ENCODE results near the gene TMEM47. TPM values are rescaled to one million over a fixed set of nuclear protein-coding genes. Genes with fewer than 3 reads are reported as not detected.

TMEM47 gene
- total RNA-seq (2014; rRNA removed; shearing (Covaris generic)): 44.9 and 49.3 TPM in 2 replicates

GRCh38 chrX:34656842-34657725 lies at the start of gene TMEM47:
TSS of gene TMEM47 (minus strand) at chrX:34657285. CDS start at chrX:34657029, 256 bp downstream.
- DNase-seq: peak; percentile 79 to 81
- Histone ChIP-seq H3K4me1 (no peaks in the 10 kb centered on the region), H3K36me3 (no peaks in the 10 kb centered on the region), H3K27ac (peak within 1 kb of the TSS; percentile 79), H3K9me3 (replicated peaks) (no peaks in the 10 kb centered on the region), H3K27me3 (no peaks in the 10 kb centered on the region), H3K4me3 (peak within 1 kb of the TSS; percentile 84)

DNA sequence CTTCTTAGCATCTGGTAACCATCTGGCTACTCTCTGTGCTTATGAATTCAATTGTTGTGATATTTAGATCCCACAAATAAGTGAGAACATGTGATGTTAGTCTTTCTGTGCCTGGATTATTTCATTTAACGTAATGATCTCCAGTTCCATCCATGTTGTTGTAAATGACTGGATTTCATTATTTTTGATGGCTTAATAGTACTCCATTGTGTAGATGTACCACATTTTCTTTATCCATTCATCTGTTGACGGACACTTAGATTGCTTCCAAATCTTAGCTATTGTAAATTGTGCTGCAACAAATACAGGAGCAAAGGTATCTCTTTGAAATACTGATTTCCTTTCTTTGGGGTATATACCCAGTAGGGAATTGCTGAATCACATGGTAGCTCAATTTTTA lies 30.0 kb upstream of the TMEM47 start:
- H3K9me3 ChIP-seq (replicated peaks): no peaks in the 10 kb centered on the region
- H3K36me3 ChIP-seq: no peaks in the 10 kb centered on the region
- DNase-seq: no peak
- no peak overlapping the region for H3K4me3 ChIP-seq
- no peaks in the 10 kb centered on the region for H3K4me1 ChIP-seq
- H3K27ac ChIP-seq: no peak overlapping the region
- H3K27me3 ChIP-seq: no peaks in the 10 kb centered on the region

GRCh38 chrX:34659575-34659974 lies 2.5 kb upstream of the TMEM47 start:
- Histone ChIP-seq H3K27me3 (no peaks in the 10 kb centered on the region), H3K9me3 (replicated peaks) (no peaks in the 10 kb centered on the region), H3K27ac (no peak overlapping the region), H3K36me3 (no peaks in the 10 kb centered on the region), H3K4me1 (no peaks in the 10 kb centered on the region), H3K4me3 (no peak overlapping the region)
- DNase-seq: no peak

DNA sequence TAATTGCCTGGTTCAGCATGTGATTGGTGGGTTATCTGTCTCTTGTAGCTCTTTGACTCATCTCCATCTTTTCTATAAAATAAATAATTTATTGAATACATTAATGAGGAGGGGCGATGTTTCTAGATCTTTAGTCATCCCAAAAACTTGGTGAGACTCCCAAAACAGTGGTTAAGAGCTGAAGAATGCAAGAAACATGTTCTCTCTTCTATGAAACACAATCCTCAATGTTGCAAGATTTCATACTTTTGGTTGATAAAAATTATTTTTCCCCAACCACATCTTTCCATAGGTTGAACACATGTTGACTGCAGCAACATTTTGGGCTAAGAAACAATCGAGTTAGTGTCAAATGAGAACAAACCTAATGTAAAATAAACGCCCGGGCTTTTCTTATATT lies 1.2 kb upstream of the TMEM47 start:
- DNase-seq: no peak
- no peaks in the 10 kb centered on the region for H3K9me3 ChIP-seq (replicated peaks)
- no peak overlapping the region for H3K27ac ChIP-seq
- no peaks in the 10 kb centered on the region for H3K36me3 ChIP-seq
- no peaks in the 10 kb centered on the region for H3K27me3 ChIP-seq
- no peaks in the 10 kb centered on the region for H3K4me1 ChIP-seq
- H3K4me3 ChIP-seq: peak overlapping the region; percentile 84

- H3K9me3 ChIP-seq (replicated peaks): no peaks in the 10 kb centered on the region
- peak overlapping the region; percentile 84 for H3K4me3 ChIP-seq
- H3K27ac ChIP-seq: peak overlapping the region; percentile 73
- H3K27me3 ChIP-seq: no peaks in the 10 kb centered on the region
- DNase-seq: no peak
- H3K4me1 ChIP-seq: no peaks in the 10 kb centered on the region
- no peaks in the 10 kb centered on the region for H3K36me3 ChIP-seq
These were observed 613 bp upstream of the TMEM47 start for GRCh38 chrX:34657726-34658070.

DNA sequence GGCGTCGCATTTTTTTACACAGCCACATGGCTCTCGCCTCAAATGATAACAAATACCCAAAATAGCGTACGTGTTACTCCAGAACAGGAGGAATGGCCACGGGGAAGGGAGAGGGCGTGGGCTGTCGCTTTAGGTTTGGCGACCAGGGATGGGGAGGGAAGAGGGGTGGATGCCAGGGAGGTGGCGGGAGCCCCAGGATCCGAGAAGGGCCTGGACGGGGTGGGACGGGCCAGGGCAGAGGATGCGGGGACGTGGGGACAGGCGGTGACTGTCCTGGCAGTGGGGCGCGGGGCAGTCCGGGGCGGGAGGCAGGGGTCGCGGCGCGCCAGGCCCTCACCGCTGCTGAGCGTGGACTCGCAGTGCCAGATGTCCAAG lies 631 bp downstream of the TMEM47 start:
- Histone ChIP-seq H3K36me3 (no peaks in the 10 kb centered on the region), H3K9me3 (replicated peaks) (no peaks in the 10 kb centered on the region), H3K4me3 (peak overlapping the region; percentile 84), H3K27ac (peak overlapping the region; percentile 79), H3K27me3 (no peaks in the 10 kb centered on the region), H3K4me1 (no peaks in the 10 kb centered on the region)
- peak; percentile 23 to 29 for DNase-seq

GRCh38 chrX:34655501-34656455 lies 1.3 kb downstream of the TMEM47 start:
- H3K4me3 ChIP-seq: peak overlapping the region; percentile 84
- peak; percentile 17 to 44 for DNase-seq
- peak overlapping the region; percentile 79 for H3K27ac ChIP-seq
- H3K27me3 ChIP-seq: no peaks in the 10 kb centered on the region
- H3K4me1 ChIP-seq: no peaks in the 10 kb centered on the region
- H3K9me3 ChIP-seq (replicated peaks): no peaks in the 10 kb centered on the region
- H3K36me3 ChIP-seq: no peaks in the 10 kb centered on the region

DNA sequence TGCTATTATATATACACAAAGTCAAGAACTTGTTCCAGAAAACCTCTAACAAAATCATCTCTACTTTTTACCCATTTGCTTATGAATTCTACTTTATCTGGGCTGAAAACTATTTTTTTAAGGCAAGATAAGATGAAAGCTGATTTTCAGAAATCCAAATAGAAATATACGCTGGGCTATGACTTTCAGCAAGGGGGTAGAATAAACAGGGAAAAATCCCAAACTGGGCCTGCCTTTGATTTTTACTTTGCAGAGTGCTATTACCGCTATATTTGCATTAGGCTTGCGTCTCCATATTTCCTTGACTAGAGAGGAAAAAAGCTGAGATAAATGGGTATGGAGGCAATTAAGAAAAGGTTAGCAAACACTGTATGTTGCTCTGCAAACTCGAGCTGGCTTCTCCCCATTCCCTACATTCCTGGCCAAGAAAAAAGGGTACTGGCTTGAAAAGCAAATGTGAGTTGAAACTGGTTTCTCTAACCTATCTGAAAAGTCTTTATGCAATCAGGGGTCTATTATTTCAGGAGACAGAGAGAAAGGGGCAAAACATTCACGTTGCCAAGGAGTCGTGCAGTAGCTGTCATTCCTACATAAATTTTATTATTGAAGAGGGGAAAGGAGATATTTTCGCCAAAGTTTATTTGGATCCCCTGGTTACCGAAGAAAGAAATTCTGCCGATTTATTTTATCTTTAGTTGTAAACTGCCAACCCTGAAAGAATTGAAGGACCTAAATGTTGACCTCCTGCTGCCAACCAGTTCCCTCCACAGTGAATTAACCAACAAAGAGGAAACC lies 2.2 kb downstream of the TMEM47 start:
- H3K4me3 ChIP-seq: peak overlapping the region; percentile 84
- H3K27ac ChIP-seq: peak overlapping the region; percentile 79
- H3K9me3 ChIP-seq (replicated peaks): no peaks in the 10 kb centered on the region
- peak in 1 of 2 experiments; percentile 26 for DNase-seq
- no peaks in the 10 kb centered on the region for H3K27me3 ChIP-seq
- H3K36me3 ChIP-seq: no peaks in the 10 kb centered on the region
- H3K4me1 ChIP-seq: no peaks in the 10 kb centered on the region

- no peaks in the 10 kb centered on the region for H3K36me3 ChIP-seq
- H3K27me3 ChIP-seq: no peaks in the 10 kb centered on the region
- H3K27ac ChIP-seq: peak overlapping the region; percentile 79
- H3K4me3 ChIP-seq: peak overlapping the region; percentile 84
- H3K4me1 ChIP-seq: no peaks in the 10 kb centered on the region
- no peaks in the 10 kb centered on the region for H3K9me3 ChIP-seq (replicated peaks)
- peak in 1 of 2 experiments; percentile 19 for DNase-seq
These were observed 3.3 kb downstream of the TMEM47 start for GRCh38 chrX:34653811-34654210.

DNA sequence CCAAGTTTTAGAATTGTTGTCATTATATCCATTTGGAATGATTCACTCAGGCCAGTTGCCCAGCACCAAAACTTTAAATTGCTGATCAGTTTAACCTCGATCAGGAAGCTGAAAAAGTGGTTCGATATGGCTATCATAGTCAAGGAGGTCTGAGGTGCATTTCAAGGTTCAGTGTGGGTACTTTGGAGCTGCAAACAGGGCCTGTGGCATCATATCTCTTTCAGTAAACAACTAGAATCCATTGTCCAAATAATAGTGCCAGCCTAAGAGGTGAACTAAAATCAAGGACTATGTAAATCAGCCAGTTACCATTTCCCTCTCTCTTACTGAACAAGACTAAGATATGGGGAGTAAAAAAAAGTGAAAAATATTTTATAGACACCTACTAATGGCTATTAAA lies 14.2 kb downstream of the TMEM47 start:
- Histone ChIP-seq H3K27me3 (no peaks in the 10 kb centered on the region), H3K4me1 (no peaks in the 10 kb centered on the region), H3K27ac (no peak overlapping the region), H3K9me3 (replicated peaks) (no peaks in the 10 kb centered on the region), H3K36me3 (0 out of 2 replicates have a peak, but pooled peaks cover 4% of the 10 kb centered on the region), H3K4me3 (no peak overlapping the region)
- DNase-seq: no peak

- H3K27ac ChIP-seq: no peak overlapping the region
- DNase-seq: peak in 1 of 2 experiments; percentile 45
- H3K36me3 ChIP-seq: 0 out of 2 replicates have a peak, but pooled peaks cover 4% of the 10 kb centered on the region
- no peak overlapping the region for H3K4me3 ChIP-seq
- no peaks in the 10 kb centered on the region for H3K9me3 ChIP-seq (replicated peaks)
- no peaks in the 10 kb centered on the region for H3K27me3 ChIP-seq
- H3K4me1 ChIP-seq: no peaks in the 10 kb centered on the region
These were observed 19.0 kb downstream of the TMEM47 start for GRCh38 chrX:34638116-34638515.

DNA sequence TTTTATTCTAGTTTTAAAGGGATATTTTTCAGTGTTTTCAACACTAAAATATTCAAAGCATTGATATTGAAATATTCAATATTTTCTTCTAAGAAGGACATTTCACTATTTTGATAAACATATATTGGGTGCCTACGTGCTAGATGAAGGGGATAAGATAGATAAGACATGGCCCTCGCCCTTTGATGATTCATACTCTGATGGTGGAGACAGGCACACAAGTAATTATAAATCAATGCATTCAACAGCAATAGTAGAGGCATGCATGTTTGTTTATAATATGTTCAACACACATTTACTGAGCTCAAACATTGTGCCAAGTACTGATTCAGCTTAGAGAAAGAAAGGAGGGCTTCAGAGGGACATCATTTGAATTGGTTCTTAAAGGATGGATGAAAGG lies 22.7 kb downstream of the TMEM47 start:
- 0 out of 2 replicates have a peak, but pooled peaks cover 4% of the 10 kb centered on the region for H3K36me3 ChIP-seq
- H3K27ac ChIP-seq: no peak overlapping the region
- no peaks in the 10 kb centered on the region for H3K9me3 ChIP-seq (replicated peaks)
- no peaks in the 10 kb centered on the region for H3K27me3 ChIP-seq
- no peaks in the 10 kb centered on the region for H3K4me1 ChIP-seq
- DNase-seq: no peak
- H3K4me3 ChIP-seq: no peak overlapping the region

DNA sequence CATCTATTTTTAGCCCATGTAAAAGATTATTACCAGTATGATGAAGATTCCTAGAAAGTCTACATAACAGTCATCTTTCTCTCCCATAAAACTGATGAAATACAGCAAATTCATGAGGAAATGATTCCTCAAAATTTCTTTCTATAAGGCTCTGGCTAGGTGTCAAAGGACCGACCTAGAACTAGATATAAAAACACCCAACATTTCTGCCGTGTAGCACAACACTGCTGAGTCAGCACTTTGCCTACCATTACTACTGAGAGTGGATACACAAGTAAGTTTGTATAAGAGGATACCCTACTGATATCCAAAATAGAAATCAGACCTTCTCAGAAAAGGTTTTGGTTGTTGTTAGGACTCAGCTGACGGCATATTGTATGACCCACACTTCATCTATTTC lies 24.7 kb downstream of the TMEM47 start:
- no peaks in the 10 kb centered on the region for H3K9me3 ChIP-seq (replicated peaks)
- DNase-seq: no peak
- H3K4me3 ChIP-seq: no peak overlapping the region
- H3K36me3 ChIP-seq: no peaks in the 10 kb centered on the region
- no peak overlapping the region for H3K27ac ChIP-seq
- no peaks in the 10 kb centered on the region for H3K4me1 ChIP-seq
- no peaks in the 10 kb centered on the region for H3K27me3 ChIP-seq

DNA sequence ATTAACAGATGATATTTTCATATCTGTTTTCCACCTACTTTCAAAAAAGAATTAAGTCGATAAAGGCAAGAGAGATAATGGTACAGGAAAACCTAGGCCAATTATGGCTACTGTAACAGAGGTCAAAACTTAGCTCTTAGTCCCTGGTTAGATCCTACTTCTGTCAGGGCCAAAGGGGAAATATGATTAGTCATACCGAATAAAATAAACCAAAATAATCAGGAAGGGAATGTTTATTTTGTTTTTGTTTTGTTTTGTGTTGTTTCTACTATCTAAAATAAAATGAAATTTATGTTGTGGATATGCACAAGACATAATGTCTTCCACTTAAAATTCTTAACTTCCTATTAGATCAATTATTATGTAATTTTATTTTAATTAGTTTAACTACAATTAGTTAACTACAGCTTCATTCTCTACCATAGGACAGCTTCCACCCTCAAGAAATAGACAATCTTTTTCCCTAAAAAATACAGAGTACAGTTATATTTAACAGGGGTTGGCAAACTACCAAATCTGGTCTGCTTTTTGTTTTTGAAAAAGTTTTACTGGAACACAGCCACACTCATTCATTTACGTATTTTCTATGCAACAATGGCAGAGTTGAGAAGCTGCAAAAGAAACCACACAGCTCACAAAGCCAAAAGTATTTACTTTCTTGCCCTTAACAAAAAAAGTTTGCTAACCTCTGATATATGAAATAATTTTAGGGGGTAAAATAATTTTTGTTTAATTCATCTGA lies 25.4 kb downstream of the TMEM47 start:
- H3K4me1 ChIP-seq: no peaks in the 10 kb centered on the region
- H3K9me3 ChIP-seq (replicated peaks): no peaks in the 10 kb centered on the region
- DNase-seq: no peak
- H3K36me3 ChIP-seq: no peaks in the 10 kb centered on the region
- no peak overlapping the region for H3K4me3 ChIP-seq
- no peaks in the 10 kb centered on the region for H3K27me3 ChIP-seq
- H3K27ac ChIP-seq: no peak overlapping the region
